Measurements from ENCODE around the gene AMOTL1. TPM values are rescaled to one million over a fixed set of nuclear protein-coding genes. Genes with fewer than 3 reads are reported as not detected.

Gene AMOTL1
- polyA plus RNA-seq, 1 donor (not counting 4 experiments of a cell fraction or from before 2014, with no cell fraction given), result 86.5 TPM

DNA sequence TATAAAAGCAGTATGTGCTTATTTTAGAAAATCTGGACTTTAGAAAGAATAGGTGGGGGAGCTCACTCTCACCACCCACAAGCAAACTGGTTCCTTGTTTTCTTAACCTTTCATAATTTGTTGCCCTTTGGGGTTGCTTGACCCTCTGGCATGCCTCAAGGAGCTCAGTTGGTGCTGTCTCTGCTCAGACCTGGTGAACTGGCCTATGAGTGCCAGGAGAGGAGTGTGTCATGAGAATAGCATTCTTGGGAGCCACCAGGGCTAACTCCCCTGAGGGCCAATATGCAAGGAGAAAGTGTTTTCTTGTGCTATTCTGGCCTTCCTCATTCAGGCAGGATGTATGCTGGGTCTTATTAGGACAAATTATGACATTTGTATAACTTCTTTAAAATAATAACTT lies 21.0 kb upstream of the AMOTL1 start:
- Histone ChIP-seq H3K27ac (ENCODE audit: control insufficient read depth, insufficient read depth, low read length) (peak overlapping the region; percentile 99), H3K79me2 (ENCODE audit: control insufficient read depth, insufficient read depth, low read length) (peaks cover 26% of the 10 kb centered on the region), H3K4me3 (ENCODE audit: control insufficient read depth in 2 of 3, extremely low read depth in 1 of 3, insufficient read depth in 2 of 3, low read depth in 1 of 3, low read length in 3 of 3) (peak overlapping the region in 1 of 3 experiments; percentile 42), H3K36me3 (ENCODE audit: control insufficient read depth in 2 of 2, extremely low read depth in 1 of 2, insufficient read depth in 2 of 2, low read length in 2 of 2) (peaks cover 9 to 18% of the 10 kb centered on the region in 2 experiments), H3K27me3 (ENCODE audit: control insufficient read depth, extremely low read depth, insufficient read depth, low read length) (no peaks in the 10 kb centered on the region), H2AFZ (ENCODE audit: control insufficient read depth, low read length) (no peak overlapping the region), H3K9me1 (ENCODE audit: control insufficient read depth, extremely low read depth, insufficient read depth, low read length) (peaks cover 2% of the 10 kb centered on the region), H3K9ac (ENCODE audit: control insufficient read depth, extremely low read depth, insufficient read depth, low read length) (peak overlapping the region; percentile 77), H4K20me1 (ENCODE audit: control insufficient read depth, extremely low read depth, insufficient read depth, low read length) (no peaks in the 10 kb centered on the region), H3K9me3 (ENCODE audit: control insufficient read depth, low read depth, low read length) (no peaks in the 10 kb centered on the region), H3K4me2 (ENCODE audit: control insufficient read depth, extremely low read depth, insufficient read depth, low read depth, low read length) (peak overlapping the region; percentile 81), H3K4me1 (ENCODE audit: control insufficient read depth, extremely low read depth, insufficient read depth, low read length) (peaks cover 62% of the 10 kb centered on the region)
- dilution Hi-C loops (cut with MboI; ENCODE audit: extremely low pct_ligation_motif_present, low sequenced_read_pairs), result no loop called here
- DNase-seq (ENCODE audit: low read depth, low spot score) (peak; percentile 62), FAIRE-seq (peak; percentile 32)
- TF ChIP-seq, protein P1, sequence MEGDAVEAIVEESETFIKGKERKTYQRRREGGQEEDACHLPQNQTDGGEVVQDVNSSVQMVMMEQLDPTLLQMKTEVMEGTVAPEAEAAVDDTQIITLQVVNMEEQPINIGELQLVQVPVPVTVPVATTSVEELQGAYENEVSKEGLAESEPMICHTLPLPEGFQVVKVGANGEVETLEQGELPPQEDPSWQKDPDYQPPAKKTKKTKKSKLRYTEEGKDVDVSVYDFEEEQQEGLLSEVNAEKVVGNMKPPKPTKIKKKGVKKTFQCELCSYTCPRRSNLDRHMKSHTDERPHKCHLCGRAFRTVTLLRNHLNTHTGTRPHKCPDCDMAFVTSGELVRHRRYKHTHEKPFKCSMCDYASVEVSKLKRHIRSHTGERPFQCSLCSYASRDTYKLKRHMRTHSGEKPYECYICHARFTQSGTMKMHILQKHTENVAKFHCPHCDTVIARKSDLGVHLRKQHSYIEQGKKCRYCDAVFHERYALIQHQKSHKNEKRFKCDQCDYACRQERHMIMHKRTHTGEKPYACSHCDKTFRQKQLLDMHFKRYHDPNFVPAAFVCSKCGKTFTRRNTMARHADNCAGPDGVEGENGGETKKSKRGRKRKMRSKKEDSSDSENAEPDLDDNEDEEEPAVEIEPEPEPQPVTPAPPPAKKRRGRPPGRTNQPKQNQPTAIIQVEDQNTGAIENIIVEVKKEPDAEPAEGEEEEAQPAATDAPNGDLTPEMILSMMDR (optimal IDR thresholded peaks at IDR 0.05 in 1 of 3, IDR thresholded peaks at IDR 0.05 in 1 of 3, conservative IDR thresholded peaks at IDR 0.05 in 1 of 3; ENCODE audit: extremely low read depth in 1 of 3, insufficient read depth in 2 of 3, low read length in 3 of 3), result no peak
- TF ChIP-seq EZH2 (IDR thresholded peaks at IDR 0.05; ENCODE audit: low read length), result no peak

DNA sequence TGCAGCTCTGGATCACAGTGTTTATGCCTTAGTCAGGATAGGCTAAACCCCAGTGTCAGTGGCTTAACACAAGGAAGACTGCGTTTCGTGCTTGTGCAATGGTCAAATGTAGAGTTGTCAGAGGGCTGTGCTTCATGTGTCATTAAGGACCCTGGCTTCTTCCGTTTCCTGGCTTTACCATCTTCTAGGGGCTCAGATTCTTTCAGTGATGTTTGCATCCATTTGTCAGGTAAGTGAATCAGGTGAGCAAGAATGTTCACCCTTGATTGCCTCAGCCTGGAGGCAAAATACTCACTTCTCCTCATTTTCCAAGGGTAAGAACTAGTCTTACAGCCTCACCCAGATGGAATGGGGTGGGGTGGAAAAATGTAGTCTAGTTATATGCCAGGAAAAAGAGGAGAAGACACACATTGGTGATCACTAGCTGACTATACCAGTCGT lies 20.5 kb upstream of the AMOTL1 start:
- no peaks in the 10 kb centered on the region for H3K9me3 ChIP-seq (ENCODE audit: control insufficient read depth, low read depth, low read length)
- FAIRE-seq (peak; percentile 97), DNase-seq (ENCODE audit: low read depth, low spot score) (peak; percentile 99)
- peak overlapping the region; percentile 77 for H3K9ac ChIP-seq (ENCODE audit: control insufficient read depth, extremely low read depth, insufficient read depth, low read length)
- H4K20me1 ChIP-seq (ENCODE audit: control insufficient read depth, extremely low read depth, insufficient read depth, low read length), result no peaks in the 10 kb centered on the region
- peaks cover 9 to 18% of the 10 kb centered on the region in 2 experiments for H3K36me3 ChIP-seq (ENCODE audit: control insufficient read depth in 2 of 2, extremely low read depth in 1 of 2, insufficient read depth in 2 of 2, low read length in 2 of 2)
- no peaks in the 10 kb centered on the region for H3K27me3 ChIP-seq (ENCODE audit: control insufficient read depth, extremely low read depth, insufficient read depth, low read length)
- peaks cover 29% of the 10 kb centered on the region for H3K79me2 ChIP-seq (ENCODE audit: control insufficient read depth, insufficient read depth, low read length)
- dilution Hi-C loops (cut with MboI; ENCODE audit: extremely low pct_ligation_motif_present, low sequenced_read_pairs), result no loop called here
- peaks cover 67% of the 10 kb centered on the region for H3K4me1 ChIP-seq (ENCODE audit: control insufficient read depth, extremely low read depth, insufficient read depth, low read length)
- peak overlapping the region in 2 of 3 experiments; percentile 40 to 42 for H3K4me3 ChIP-seq (ENCODE audit: control insufficient read depth in 2 of 3, extremely low read depth in 1 of 3, insufficient read depth in 2 of 3, low read depth in 1 of 3, low read length in 3 of 3)
- peak overlapping the region; percentile 99 for H3K27ac ChIP-seq (ENCODE audit: control insufficient read depth, insufficient read depth, low read length)
- no peak overlapping the region for H2AFZ ChIP-seq (ENCODE audit: control insufficient read depth, low read length)
- peaks cover 2% of the 10 kb centered on the region for H3K9me1 ChIP-seq (ENCODE audit: control insufficient read depth, extremely low read depth, insufficient read depth, low read length)
- H3K4me2 ChIP-seq (ENCODE audit: control insufficient read depth, extremely low read depth, insufficient read depth, low read depth, low read length), result peak overlapping the region; percentile 81
- TF ChIP-seq, protein P1 (optimal IDR thresholded peaks at IDR 0.05 in 1 of 3, IDR thresholded peaks at IDR 0.05 in 1 of 3, conservative IDR thresholded peaks at IDR 0.05 in 1 of 3; ENCODE audit: extremely low read depth in 1 of 3, insufficient read depth in 2 of 3, low read length in 3 of 3), result no peak
- no peak for TF ChIP-seq EZH2 (IDR thresholded peaks at IDR 0.05; ENCODE audit: low read length)

All from keratinocyte (primary cell).